Upper lobe of left lung (tissue), 6 donors: ENCODE measurements around the gene ZNF418. TPM values are rescaled to one million over a fixed set of nuclear protein-coding genes. Genes with fewer than 3 reads are reported as not detected.

Experiments used
- ATAC-seq, 2 donors: fragments of 200-7000 bp; cut with Tn5 transposase; one replicate each; pipeline ENCODE4 v1.9.1; 2022; ENCODE audit warnings: mild to moderate bottlenecking in 2 of 2, moderate library complexity in 2 of 2; ENCODE audit not compliant: low FRiP score in 2 of 2
- DNase-seq, 2 donors: peaks; one replicate each; pipeline ENCODE4 v3.0.0-alpha.2; 2019 to 2020
- H3K27ac ChIP-seq, 4 donors: fragments of 200-600 bp; sonication (generic); one replicate each; pipeline ENCODE4 v1.5.1; 2016 to 2019
- H3K27me3 ChIP-seq, 4 donors: fragments of 200-600 bp; sonication (generic); one replicate each; pipeline ENCODE4 v1.5.1; 2017 to 2019
- H3K36me3 ChIP-seq, 4 donors: fragments of 200-600 bp; sonication (generic); one replicate each; pipeline ENCODE4 v1.5.1; 2016 to 2019
- H3K4me1 ChIP-seq, 4 donors: fragments of 200-600 bp; sonication (generic); one replicate each; pipeline ENCODE4 v1.5.1; 2018 to 2019
- H3K4me3 ChIP-seq, 4 donors: fragments of 200-600 bp; sonication (generic); one replicate each; pipeline ENCODE4 v1.5.1; 2017 to 2019; ENCODE audit warnings: mild to moderate bottlenecking in 2 of 4, moderate library complexity in 1 of 4
- H3K9me3 ChIP-seq, 4 donors: fragments of 200-600 bp; sonication (generic); one replicate each; pipeline ENCODE4 v1.5.1; 2018 to 2019
- CTCF ChIP-seq, 6 experiments: fragments of 450-650 bp in 4 of 6; fragments of 200-600 bp in 2 of 6; sonication (generic) in 2 of 6; IDR thresholded peaks; one replicate each; pipeline ENCODE4 v1.5.1; 2016 to 2019; ENCODE audit warnings: antibody characterized with exemption in 6 of 6
- EP300 ChIP-seq, 4 donors: sonication (generic); formaldehyde crosslinking; IDR thresholded peaks; one replicate each; pipeline ENCODE4 v1.5.1; 2017; ENCODE audit warnings: antibody characterized with exemption in 4 of 4, control low read depth in 2 of 4
- POLR2A ChIP-seq, 4 donors: fragments of 450-650 bp; IDR thresholded peaks; one replicate each; pipeline ENCODE4 v1.5.1; 2016 to 2017; ENCODE audit warnings: antibody characterized with exemption in 4 of 4, mild to moderate bottlenecking in 2 of 4
- POLR2AphosphoS5 ChIP-seq, 2 donors: sonication (generic); formaldehyde crosslinking; IDR thresholded peaks; one replicate each; pipeline ENCODE4 v1.5.1; 2017; ENCODE audit warnings: antibody characterized with exemption in 2 of 2
- WGBS, 2 donors: methylation state at CpG; one replicate each; pipeline ENCODE4 v1.1.5; 2017 to 2018; 5-methylcytosine and 5-hydroxymethylcytosine counted together
- total RNA-seq, 6 donors: library from RNA; depleted of rRNA in 4 of 6; stranded (reverse); fragments of >200 nt in 4 of 6; gene quantifications; one replicate each; pipeline versions ENCODE4 v1.1.0 to v1.2.1, GENCODE V29; 2016 to 2021
- donor health status: DM: no; HTN: no; CAD: no; lungs with moderate emphysema.
- donor health status: DM: no; HTN: yes; CAD: no; lungs with severe emphysema.

Gene ZNF418
- total RNA-seq, 6 donors from 2014 or later, result 3.3 to 18.0 (median 5.7) TPM

GRCh38 chr19:57947088-57947418 lies 11.9 kb upstream of the ZNF418 start:
- 0% methylated on average over 8 of the region's 18 CpGs; no CpG with 5 or more reads in 1 of the 2 donors for WGBS, 2 donors
- no peak for TF ChIP-seq POLR2AphosphoS5 (IDR thresholded peaks at IDR 0.05)
- no peak for TF ChIP-seq CTCF (IDR thresholded peaks at IDR 0.05)
- TF ChIP-seq EP300 (IDR thresholded peaks at IDR 0.05), result no peak
- TF ChIP-seq POLR2A (IDR thresholded peaks at IDR 0.05), result no peak
- H3K27me3 ChIP-seq, result no peaks in the 10 kb centered on the region
- DNase-seq, result no peak
- H3K4me3 ChIP-seq, result peak overlapping the region; percentile 71 to 93 (median 80)
- H3K4me1 ChIP-seq, result peaks cover 6 to 16% (median 7%) of the 10 kb centered on the region in 4 donors
- peaks cover 20 to 65% (median 42%) of the 10 kb centered on the region in 4 donors for H3K9me3 ChIP-seq
- H3K27ac ChIP-seq, result peak overlapping the region; percentile 77 to 87 (median 84)
- peaks cover 4 to 22% (median 17%) of the 10 kb centered on the region in 4 donors for H3K36me3 ChIP-seq
- ATAC-seq, result no peak

- 53 to 69% methylated on average over 2 of the region's 2 CpGs for WGBS, 2 donors
- Histone ChIP-seq H3K9me3 (peaks cover 27 to 69% (median 49%) of the 10 kb centered on the region in 4 donors), H3K27ac (no peak overlapping the region), H3K4me1 (peaks cover 6 to 16% (median 7%) of the 10 kb centered on the region in 4 donors), H3K27me3 (no peaks in the 10 kb centered on the region), H3K36me3 (peaks cover 11 to 30% (median 25%) of the 10 kb centered on the region in 4 donors), H3K4me3 (peak overlapping the region in 1 of 4 donors; percentile 93)
- no peak for ATAC-seq
- no peak for TF ChIP-seq POLR2AphosphoS5 (IDR thresholded peaks at IDR 0.05)
- TF ChIP-seq CTCF (IDR thresholded peaks at IDR 0.05), result no peak
- TF ChIP-seq EP300 (IDR thresholded peaks at IDR 0.05), result no peak
- no peak for TF ChIP-seq POLR2A (IDR thresholded peaks at IDR 0.05)
- no peak for DNase-seq
Measured at GRCh38 chr19:57946316-57946715, 11.1 kb upstream of the ZNF418 start.

DNA sequence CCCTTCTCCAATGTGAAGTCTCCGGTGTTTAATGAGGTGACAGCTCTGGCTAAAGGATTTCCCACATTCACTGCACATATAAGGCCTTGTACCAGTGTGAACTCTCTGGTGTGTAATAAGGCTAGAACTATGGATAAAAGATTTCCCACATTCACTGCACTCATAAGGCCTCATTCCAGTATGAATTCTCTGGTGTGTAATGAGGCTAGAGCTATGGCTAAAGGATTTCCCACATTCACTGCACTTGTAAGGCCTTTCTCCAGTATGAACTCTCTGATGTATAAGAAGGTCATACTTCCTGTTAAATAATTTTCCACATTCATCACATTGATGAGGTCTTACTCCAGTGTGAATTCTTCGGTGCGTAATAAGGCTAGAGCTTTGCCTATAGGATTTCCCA lies 6.4 kb upstream of the ZNF418 start:
- H3K27me3 ChIP-seq, result no peaks in the 10 kb centered on the region
- H3K27ac ChIP-seq, result no peak overlapping the region
- TF ChIP-seq CTCF (IDR thresholded peaks at IDR 0.05) (no peak), POLR2AphosphoS5 (IDR thresholded peaks at IDR 0.05) (no peak), POLR2A (IDR thresholded peaks at IDR 0.05) (no peak), EP300 (IDR thresholded peaks at IDR 0.05) (no peak)
- H3K36me3 ChIP-seq, result peaks cover 11 to 46% (median 30%) of the 10 kb centered on the region in 4 donors
- H3K4me3 ChIP-seq, result no peak overlapping the region
- 94 to 100% methylated on average over 3 of the region's 3 CpGs for WGBS, 2 donors
- peaks cover 2 to 8% (median 3%) of the 10 kb centered on the region in 4 donors for H3K4me1 ChIP-seq
- DNase-seq (no peak), ATAC-seq (no peak)
- peaks cover 53 to 82% (median 79%) of the 10 kb centered on the region in 4 donors for H3K9me3 ChIP-seq

- TF ChIP-seq POLR2A (IDR thresholded peaks at IDR 0.05), result no peak
- no peak for TF ChIP-seq POLR2AphosphoS5 (IDR thresholded peaks at IDR 0.05)
- no peak for TF ChIP-seq CTCF (IDR thresholded peaks at IDR 0.05)
- TF ChIP-seq EP300 (IDR thresholded peaks at IDR 0.05), result no peak
- Histone ChIP-seq H3K4me1 (peaks cover 0 to 9% (median 1%) of the 10 kb centered on the region in 4 donors), H3K4me3 (no peak overlapping the region), H3K9me3 (peaks cover 28 to 86% (median 70%) of the 10 kb centered on the region in 4 donors), H3K36me3 (peaks cover 0 to 10% (median 2%) of the 10 kb centered on the region in 4 donors), H3K27me3 (no peaks in the 10 kb centered on the region), H3K27ac (no peak overlapping the region)
- DNase-seq (no peak), ATAC-seq (no peak)
- WGBS, 2 donors, result 88 to 92% methylated on average over 12 of the region's 12 CpGs
Measured at GRCh38 chr19:57935731-57936130, 529 bp upstream of the ZNF418 start.

- ATAC-seq, result no peak
Measured at GRCh38 chr19:57927587-57927986, 7.6 kb downstream of the ZNF418 start.

More at GRCh38 chr19:57927587-57927986, 7.6 kb downstream of the ZNF418 start:
- H3K9me3 ChIP-seq, result peaks cover 9 to 85% (median 76%) of the 10 kb centered on the region in 4 donors
- H3K4me3 ChIP-seq, result no peak overlapping the region
- no peaks in the 10 kb centered on the region for H3K27me3 ChIP-seq
- TF ChIP-seq EP300 (IDR thresholded peaks at IDR 0.05), result no peak
- TF ChIP-seq CTCF (IDR thresholded peaks at IDR 0.05), result no peak
- no peak for TF ChIP-seq POLR2A (IDR thresholded peaks at IDR 0.05)
- no peak for TF ChIP-seq POLR2AphosphoS5 (IDR thresholded peaks at IDR 0.05)
- DNase-seq, result no peak
- no peaks in the 10 kb centered on the region for H3K4me1 ChIP-seq
- peaks cover 0 to 26% (median 19%) of the 10 kb centered on the region in 4 donors for H3K36me3 ChIP-seq
- WGBS, 2 donors, result 98% methylated on average over 4 of the region's 4 CpGs
- no peak overlapping the region for H3K27ac ChIP-seq
